K562 (cell line): ENCODE data around the gene TGFA. TPM values are rescaled to one million over a fixed set of nuclear protein-coding genes. Genes with fewer than 3 reads are reported as not detected.

Source experiments
- ATAC-seq: fragments of 200-7000 bp; cut with Tn5 transposase; 3 replicates; pipeline ENCODE4 v1.9.1; 2020; ENCODE audit warnings: moderate library complexity
- BruUV-seq: library from RNA; stranded (reverse); fragments of 400-500 nt; replicated peaks from 2 replicates; lab custom pipeline; 2021; lab: Mats Ljungman, UMichigan
- CTCF ChIA-PET: fragments of 300-600 bp; formaldehyde crosslinking; extraction: SDS; loops from one replicate; lab custom pipeline; 2021; ENCODE audit warnings: low intra/inter-chr PET ratio; lab: Yijun Ruan, JAX
- POLR2A ChIA-PET: fragments of 300-600, 350-650 bp; sonication (Branson Sonifier 250); formaldehyde crosslinking; extraction: SDS; loops from one replicate; lab custom pipeline; 2021; ENCODE audit warnings: antibody characterized with exemption, inconsistent platforms; lab: Yijun Ruan, JAX
- DNase-seq, 4 experiments: peaks; one replicate each; pipeline versions ENCODE4 v3.0.0 to v3.0.0-alpha.2; 2011 to 2018; ENCODE audit warnings: low spot score in 3 of 4, mixed read lengths in 3 of 4; ENCODE audit errors: extremely low read depth in 1 of 4
- FAIRE-seq: peaks from 2 replicates; lab custom pipeline; 2011; peaks lifted over from hg19 to GRCh38; lab: Jason Lieb, UNC
- H2AFZ ChIP-seq: 2 replicates; pipeline ENCODE4 v1.6.0; 2011; ENCODE audit warnings: low read depth, low read length, control low read depth, inconsistent platforms
- H3K27ac ChIP-seq: fragments of 200-600 bp; 3 replicates; pipeline ENCODE4 v1.8.0; 2011; ENCODE audit warnings: low read depth, mild to moderate bottlenecking, control low read depth, inconsistent platforms, low read length, moderate library complexity, mixed read lengths; ENCODE audit errors: extremely low read depth
- H3K27me3 ChIP-seq, 2 experiments: fragments of 300-600 bp in 1 of 2; 2 replicates in 1 of 2; 3 replicates in 1 of 2; pipeline versions ENCODE4 v1.6.0 to v1.8.0; 2011; ENCODE audit warnings: inconsistent platforms in 2 of 2, low read length in 2 of 2, mild to moderate bottlenecking in 1 of 2, mixed read lengths in 1 of 2, moderate library complexity in 1 of 2; ENCODE audit not compliant: control insufficient read depth in 2 of 2, insufficient read depth in 2 of 2
- H3K36me3 ChIP-seq: fragments of 300-600 bp; 3 replicates; pipeline ENCODE4 v1.8.0; 2011; ENCODE audit warnings: mild to moderate bottlenecking, low read length, inconsistent platforms; ENCODE audit not compliant: control insufficient read depth, insufficient read depth
- H3K4me1 ChIP-seq, 2 experiments: fragments of 200-600 bp in 1 of 2; replicated peaks in 1 of 2; 2 replicates in 1 of 2; 3 replicates in 1 of 2; pipeline versions ENCODE4 v1.5.1 to v1.8.0; 2011; ENCODE audit warnings: inconsistent platforms in 2 of 2, low read length in 2 of 2, mild to moderate bottlenecking in 1 of 2, mixed read lengths in 1 of 2, moderate library complexity in 1 of 2; ENCODE audit not compliant: control insufficient read depth in 2 of 2, insufficient read depth in 2 of 2
- H3K4me2 ChIP-seq: 2 replicates; pipeline ENCODE4 v1.6.1; 2011; ENCODE audit warnings: low read length, control low read depth, inconsistent platforms, mixed read lengths; ENCODE audit not compliant: insufficient read depth
- H3K4me3 ChIP-seq: fragments of 200-600 bp; sonication (generic), shearing (Covaris generic); 2 replicates; pipeline ENCODE4 v1.5.1; 2016; ENCODE audit warnings: control low read depth, inconsistent platforms
- H3K79me2 ChIP-seq: fragments of 200-600 bp; 3 replicates; pipeline ENCODE4 v1.8.0; 2011; ENCODE audit warnings: low read length, inconsistent platforms; ENCODE audit not compliant: control insufficient read depth, insufficient read depth
- H3K9ac ChIP-seq, 2 experiments: 2 replicates each; pipeline versions ENCODE4 v1.6.0 to v1.6.1; 2011; ENCODE audit warnings: low read depth in 2 of 2, low read length in 2 of 2, control low read depth in 1 of 2, inconsistent platforms in 1 of 2, mild to moderate bottlenecking in 1 of 2, mixed read lengths in 1 of 2; ENCODE audit not compliant: insufficient read depth in 1 of 2
- H3K9me1 ChIP-seq: one replicate; pipeline ENCODE4 v1.6.0; 2011; ENCODE audit warnings: inconsistent platforms, mild to moderate bottlenecking, low read length, moderate library complexity; ENCODE audit not compliant: control insufficient read depth, insufficient read depth
- H3K9me3 ChIP-seq: replicated peaks from 2 replicates; pipeline ENCODE4 v1.5.1; 2011; ENCODE audit warnings: low read depth, low read length, inconsistent platforms; ENCODE audit not compliant: control insufficient read depth, insufficient read depth
- H4K20me1 ChIP-seq: replicated peaks from 2 replicates; pipeline ENCODE4 v1.6.1; 2011; ENCODE audit warnings: low read length, inconsistent platforms, mixed read lengths; ENCODE audit not compliant: control insufficient read depth, insufficient read depth
- FOXK1 ChIP-seq: sonication (generic); formaldehyde crosslinking; IDR thresholded peaks from 2 replicates; pipeline ENCODE4 v1.8.0; 2022; ENCODE audit warnings: missing genetic modification reagents, mild to moderate bottlenecking, borderline replicate concordance
- RREB1 ChIP-seq: fragments of 250-450 bp; sonication (Bioruptor Pico); IDR thresholded peaks from 2 replicates; pipeline ENCODE4 v1.4.0; 2020
- ZFP1 ChIP-seq: fragments of 450-650 bp; formaldehyde crosslinking; IDR thresholded peaks from 2 replicates; pipeline ENCODE4 v1.4.0; 2020; ENCODE audit warnings: mild to moderate bottlenecking, mixed read lengths
- WGBS: fragments of 100-300 bp; shearing (Covaris generic); methylation state at CpG from one replicate; pipeline ENCODE4 v1.1.6; 2016; ENCODE audit warnings: low coverage, mixed read lengths; ENCODE audit not compliant: insufficient coverage; ENCODE audit errors: missing lambda C conversion rate; 5-methylcytosine and 5-hydroxymethylcytosine counted together
- in situ Hi-C: fragments of 300-500 bp; cut with MboI; formaldehyde crosslinking; loops from 4 replicates; pipeline ENCODE4 v1.15.0; 2018; ENCODE audit warnings: inconsistent platforms, mixed read lengths
- intact Hi-C: fragments of 100-400 bp; cut with micrococcal nuclease; formaldehyde crosslinking; loops from 2 replicates; pipeline ENCODE4 v1.14.2; 2022
- polyA plus RNA-seq, 8 experiments: library from polyadenylated mRNA; depleted of rRNA in 4 of 8; stranded (reverse) in 5 of 8; unstranded in 3 of 8; fragments of >200 nt; fragmentation: Nextera tagmentation in 2 of 8; fragmentation: Illumina TruSeq in 1 of 8; extraction: Ambion mirVana in 2 of 8; extraction: Trizol in 1 of 8; gene quantifications; 2 replicates each; pipeline versions ENCODE4 v1.2.1 to v1.2.3, GENCODE V29; 2011 to 2014; ENCODE audit warnings: inconsistent platforms in 1 of 8, missing spikeins in 1 of 8
- total RNA-seq, 7 experiments: library from RNA; depleted of rRNA in 6 of 7; stranded (reverse); fragments of >200 nt in 6 of 7; fragmentation: Illumina TruSeq in 2 of 7; extraction: Trizol in 2 of 7; gene quantifications; 2 replicates each; pipeline versions ENCODE4 v1.2.1 to v1.2.3, GENCODE V29; 2011 to 2021; ENCODE audit warnings: low replicate concordance in 1 of 7

The TGFA gene
- total and polyA plus RNA-seq, 9 of the 15 experiments (the other 6 are each of a cell fraction or from before 2014, with no cell fraction given): not detected

- Histone ChIP-seq H3K79me2 (no peaks in the 10 kb centered on the region), H3K9me3 (no peaks in the 10 kb centered on the region), H3K9me1 (no peaks in the 10 kb centered on the region), H3K36me3 (no peaks in the 10 kb centered on the region), H3K4me3 (no peak overlapping the region), H3K9ac (no peak overlapping the region), H4K20me1 (0 out of 2 replicates have a peak, but pooled peaks cover 3% of the 10 kb centered on the region), H3K4me2 (no peak overlapping the region), H2AFZ (no peak overlapping the region), H3K27me3 (peaks cover 6 to 22% of the 10 kb centered on the region in 2 experiments; a peak in 4 of 5 replicates), H3K4me1 (no peaks in the 10 kb centered on the region), H3K27ac (no peak overlapping the region)
- in situ Hi-C loops: no loop called here
- intact Hi-C loops: no loop called here
- POLR2A ChIA-PET: interaction anchor here (0.6 to 1.0 kb wide), 3 partner anchors 38 to 1374 kb away, joined by 3 read pairs; no protein-coding TSS in a partner anchor
- WGBS: 0% methylated on average over 7 of the region's 7 CpGs
- no peak for ATAC-seq
- DNase-seq: no peak
- FAIRE-seq: no peak
- TF ChIP-seq FOXK1 (CRISPR knock-in tag) (no peak), ZFP1 (CRISPR knock-in tag) (no peak)
- no TSS peak for BruUV-seq
- CTCF ChIA-PET: no interaction called here
These were observed 44.7 kb downstream of the TGFA start for GRCh38 chr2:70508711-70509462.

DNA sequence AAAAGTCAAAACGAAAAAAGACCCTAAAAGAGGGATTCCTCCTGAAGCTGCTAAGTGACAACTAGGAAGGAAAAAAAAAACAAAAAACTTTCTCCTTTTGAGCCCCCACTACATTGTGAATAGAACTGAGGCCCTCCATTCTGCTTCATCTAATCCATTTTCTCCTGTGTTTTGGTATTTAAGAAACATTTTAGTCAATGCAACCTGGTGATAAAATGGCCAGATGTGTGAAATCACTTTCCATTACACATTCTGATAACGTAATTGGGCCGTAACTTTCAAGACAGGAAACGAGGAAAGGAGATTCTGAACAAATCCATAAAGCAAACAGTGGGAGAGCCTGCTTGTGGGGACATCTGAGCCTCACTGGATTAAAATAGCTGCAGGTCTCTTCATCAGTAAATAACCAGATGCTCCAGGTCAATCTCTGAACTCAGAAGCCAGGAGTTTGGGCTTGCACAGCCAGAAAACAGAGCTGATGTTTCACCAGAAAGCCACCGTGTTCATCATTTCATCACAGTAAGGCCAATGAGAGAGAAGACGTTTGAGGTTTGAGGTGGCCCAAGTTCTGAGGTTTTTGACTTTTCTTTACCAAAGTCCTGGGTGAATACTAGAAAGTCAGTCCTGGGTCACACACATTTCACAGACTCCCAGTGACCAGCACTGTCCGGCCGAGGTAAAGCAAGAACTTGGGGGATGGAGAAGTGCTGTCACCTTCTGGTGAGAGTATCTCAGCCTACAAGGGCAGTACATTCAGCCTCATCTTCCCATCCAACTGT lies 47.8 kb downstream of the TGFA start:
- ChIA-PET POLR2A (no interaction called here), CTCF (no interaction called here)
- Histone ChIP-seq H4K20me1 (0 out of 2 replicates have a peak, but pooled peaks cover 3% of the 10 kb centered on the region), H3K4me3 (no peak overlapping the region), H3K36me3 (no peaks in the 10 kb centered on the region), H3K9me1 (no peaks in the 10 kb centered on the region), H2AFZ (no peak overlapping the region), H3K4me1 (no peaks in the 10 kb centered on the region), H3K9ac (no peak overlapping the region), H3K79me2 (no peaks in the 10 kb centered on the region), H3K9me3 (no peaks in the 10 kb centered on the region), H3K27ac (no peak overlapping the region), H3K4me2 (no peak overlapping the region), H3K27me3 (peaks cover 10 to 11% of the 10 kb centered on the region in 2 experiments; a peak in 4 of 5 replicates)
- no peak for ATAC-seq
- intact Hi-C loops (no loop called here), in situ Hi-C loops (no loop called here)
- under 1% methylated on average over 8 of the region's 8 CpGs for WGBS
- no peak for DNase-seq
- no peak for FAIRE-seq
- BruUV-seq: no TSS peak
- no peak for TF ChIP-seq RREB1 (CRISPR knock-in tag)
